GM23248 (cell line): ENCODE results near the gene NFATC3.

ENCODE experiments used
- EZH2 ChIP-seq: fragments of 200-600 bp; sonication (generic); IDR thresholded peaks from 2 replicates; pipeline ENCODE4 v1.6.1; 2018; ENCODE audit warnings: antibody characterized with exemption, mild to moderate bottlenecking; ENCODE audit not compliant: insufficient read depth, poor library complexity, severe bottlenecking
- EZH2phosphoT487 ChIP-seq: fragments of 200-600 bp; sonication (generic); IDR thresholded peaks from 2 replicates; pipeline ENCODE4 v1.6.1; 2018; ENCODE audit warnings: antibody characterized with exemption, moderate library complexity, mild to moderate bottlenecking, low read depth; ENCODE audit not compliant: insufficient read depth

- no peak for TF ChIP-seq EZH2phosphoT487
- TF ChIP-seq EZH2, result no peak
Measured at GRCh38 chr16:68223072-68223471, 137.9 kb downstream of the NFATC3 start.
